IPS-15b (cell line): ENCODE measurements around the gene MAPKAPK2.
"Not testable (repeated sequence)": the region's sequence is repeated elsewhere in the genome, so short reads cannot be mapped to it uniquely, and the experiment has no call there.

Experiments used
- H3K27me3 ChIP-seq: one replicate; pipeline ENCODE4 v1.6.1; 2013; ENCODE audit warnings: low read length; ENCODE audit not compliant: control insufficient read depth, insufficient read depth
- H3K36me3 ChIP-seq: one replicate; pipeline ENCODE4 v1.6.1; 2013; ENCODE audit warnings: low read length; ENCODE audit not compliant: control insufficient read depth, insufficient read depth
- H3K4me1 ChIP-seq: one replicate; pipeline ENCODE4 v1.6.1; 2013; ENCODE audit warnings: mild to moderate bottlenecking, low read length; ENCODE audit not compliant: control insufficient read depth, insufficient read depth
- H3K4me3 ChIP-seq: one replicate; pipeline ENCODE4 v1.5.1; 2013; ENCODE audit warnings: low read depth, low read length
- H3K9ac ChIP-seq: one replicate; pipeline ENCODE4 v1.6.1; 2013; ENCODE audit warnings: low read depth, mild to moderate bottlenecking, low read length
- H3K9me3 ChIP-seq: one replicate; pipeline ENCODE4 v1.6.1; 2013; ENCODE audit warnings: mild to moderate bottlenecking, low read length; ENCODE audit not compliant: control insufficient read depth, insufficient read depth

The MAPKAPK2 gene

GRCh38 chr1:206684478-206685333, at the start of gene MAPKAPK2:
TSS of gene MAPKAPK2 (plus strand) at chr1:206684905. CDS start at chr1:206685230, 325 bp downstream.
- peaks cover 33% of the 10 kb centered on the region for H3K4me1 ChIP-seq
- H3K4me3 ChIP-seq, result peak within 1 kb of the TSS; percentile 95
- H3K9ac ChIP-seq, result peak within 1 kb of the TSS; percentile 90
- H3K27me3 ChIP-seq, result peaks cover 30% of the 10 kb centered on the region
- H3K9me3 ChIP-seq, result no peaks in the 10 kb centered on the region
- H3K36me3 ChIP-seq, result no peaks in the 10 kb centered on the region

DNA sequence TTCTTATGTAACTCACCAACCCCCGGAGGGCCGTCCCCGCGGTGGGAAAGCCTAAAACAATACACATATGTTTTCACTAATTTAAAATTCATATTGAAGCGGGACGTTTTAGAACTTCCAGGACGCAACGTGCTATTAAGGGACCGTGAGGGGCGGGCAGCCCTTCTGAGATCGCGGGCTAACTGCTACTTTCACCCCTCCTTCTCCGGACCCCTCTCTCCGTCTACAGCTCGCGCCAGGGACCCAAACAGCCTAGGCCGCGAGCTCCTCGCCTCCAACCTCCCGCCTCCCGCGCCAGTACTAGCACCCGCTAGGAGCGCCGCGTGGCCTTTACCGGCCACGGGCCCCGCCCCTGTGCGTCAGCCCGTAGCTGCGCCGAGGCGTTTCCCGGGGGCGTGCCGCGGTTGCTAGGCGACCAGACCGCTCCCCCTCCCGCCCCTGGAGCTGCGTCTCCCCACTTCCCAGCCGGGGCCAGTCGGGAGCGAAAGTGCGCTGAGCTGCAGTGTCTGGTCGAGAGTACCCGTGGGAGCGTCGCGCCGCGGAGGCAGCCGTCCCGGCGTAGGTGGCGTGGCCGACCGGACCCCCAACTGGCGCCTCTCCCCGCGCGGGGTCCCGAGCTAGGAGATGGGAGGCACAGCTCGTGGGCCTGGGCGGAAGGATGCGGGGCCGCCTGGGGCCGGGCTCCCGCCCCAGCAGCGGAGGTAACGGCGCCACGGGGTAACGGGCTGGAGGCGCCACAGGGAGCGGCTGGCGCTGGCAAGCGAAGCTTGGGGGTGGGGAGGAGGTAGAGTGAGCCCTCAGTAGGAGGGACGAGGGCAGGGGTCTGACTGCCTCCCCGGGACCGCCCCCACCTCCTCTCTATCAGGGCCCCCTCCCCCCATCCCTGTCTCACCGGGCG, 49.4 kb upstream of the MAPKAPK2 start, which contains the start of gene DYRK3:
Gene DYRK3, plus strand, starts transcription at position 457 of the 898 bp plus-strand sequence. Its CDS starts 168 bp downstream, at position 625.
- H3K36me3 ChIP-seq, result no peaks in the 10 kb centered on the region
- H3K4me3 ChIP-seq, result peak within 1 kb of the TSS; percentile 83
- peaks cover 28% of the 10 kb centered on the region for H3K27me3 ChIP-seq
- H3K9ac ChIP-seq, result peak within 1 kb of the TSS; percentile 50
- H3K4me1 ChIP-seq, result peaks cover 19% of the 10 kb centered on the region
- H3K9me3 ChIP-seq, result no peaks in the 10 kb centered on the region

- Histone ChIP-seq H3K9ac (peak overlapping the region; percentile 50), H3K9me3 (no peaks in the 10 kb centered on the region)
These were observed 48.7 kb upstream of the MAPKAPK2 start for GRCh38 chr1:206635978-206636345.

GRCh38 chr1:206636671-206637070, 48.0 kb upstream of the MAPKAPK2 start:
- Histone ChIP-seq H3K9ac (no peak overlapping the region), H3K4me1 (peaks cover 17% of the 10 kb centered on the region), H3K27me3 (peaks cover 28% of the 10 kb centered on the region), H3K9me3 (no peaks in the 10 kb centered on the region), H3K4me3 (no peak overlapping the region), H3K36me3 (no peaks in the 10 kb centered on the region)

More at GRCh38 chr1:206635978-206636345, 48.7 kb upstream of the MAPKAPK2 start:
- Histone ChIP-seq H3K36me3 (no peaks in the 10 kb centered on the region), H3K4me3 (peak overlapping the region; percentile 83), H3K27me3 (peaks cover 28% of the 10 kb centered on the region), H3K4me1 (peaks cover 19% of the 10 kb centered on the region)

DNA sequence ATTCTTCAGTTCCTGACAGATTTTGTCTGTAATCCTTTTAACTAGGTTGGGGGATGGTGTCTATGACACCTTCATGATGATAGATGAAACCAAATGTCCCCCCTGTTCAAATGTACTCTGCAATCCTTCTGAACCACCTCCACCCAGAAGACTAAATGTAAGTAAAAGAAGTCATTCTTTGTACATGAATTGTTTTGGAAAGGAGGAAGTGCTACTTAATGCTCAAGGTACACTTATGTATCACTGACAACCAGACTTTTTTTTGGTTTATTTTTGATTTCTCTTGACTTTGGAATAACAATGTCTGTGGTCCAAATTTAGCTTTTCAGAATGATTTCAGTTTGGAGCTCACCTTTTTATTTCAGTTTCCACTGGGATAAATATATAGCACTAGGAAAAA, 47.1 kb upstream of the MAPKAPK2 start:
- no peaks in the 10 kb centered on the region for H3K9me3 ChIP-seq
- H3K9ac ChIP-seq, result no peak overlapping the region
- no peak overlapping the region for H3K4me3 ChIP-seq
- H3K36me3 ChIP-seq, result no peaks in the 10 kb centered on the region
- peaks cover 22% of the 10 kb centered on the region for H3K27me3 ChIP-seq
- peaks cover 17% of the 10 kb centered on the region for H3K4me1 ChIP-seq

DNA sequence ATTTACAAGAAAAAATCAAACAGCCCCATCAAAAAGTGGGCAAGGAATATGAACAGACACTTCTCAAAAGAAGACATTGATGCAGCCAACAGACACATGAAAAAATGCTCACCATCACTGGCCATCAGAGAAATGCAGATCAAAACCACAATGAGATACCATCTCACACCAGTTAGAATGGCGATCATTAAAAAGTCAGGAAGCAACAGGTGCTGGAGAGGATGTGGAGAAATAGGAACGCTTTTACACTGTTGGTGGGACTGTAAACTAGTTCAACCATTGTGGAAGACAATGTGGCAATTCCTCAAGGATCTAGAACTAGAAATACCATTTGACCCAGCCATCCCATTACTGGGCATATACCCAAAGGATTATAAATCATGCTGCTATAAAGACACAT, 42.6 kb upstream of the MAPKAPK2 start:
- not testable (repeated sequence) for H3K4me3 ChIP-seq, H3K9me3 ChIP-seq, H3K4me1 ChIP-seq, H3K36me3 ChIP-seq, H3K9ac ChIP-seq, H3K27me3 ChIP-seq

- Histone ChIP-seq H3K4me1 (peaks cover 2% of the 10 kb centered on the region), H3K4me3 (no peak overlapping the region), H3K36me3 (no peaks in the 10 kb centered on the region), H3K9ac (no peak overlapping the region), H3K9me3 (no peaks in the 10 kb centered on the region), H3K27me3 (no peaks in the 10 kb centered on the region)
These were observed 41.5 kb upstream of the MAPKAPK2 start for GRCh38 chr1:206643118-206643698.

DNA sequence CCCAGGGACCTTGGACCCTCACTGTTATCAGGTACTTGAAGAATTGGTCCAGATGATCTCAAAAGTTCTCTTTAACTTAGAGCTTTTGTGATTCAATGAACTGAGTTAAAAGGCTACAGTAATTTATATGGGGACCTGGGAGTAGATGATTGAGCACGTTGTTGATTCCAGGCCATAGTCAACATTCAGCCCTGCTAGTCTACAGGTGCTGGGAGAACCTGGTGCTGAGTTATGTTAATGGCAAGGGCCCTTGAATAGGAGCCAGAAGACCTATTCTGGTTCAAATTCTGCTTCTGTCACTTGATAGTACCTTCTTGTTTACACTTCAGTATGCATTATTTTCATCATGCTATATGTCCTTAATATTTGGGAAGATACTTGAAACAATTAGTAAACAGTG, 38.2 kb upstream of the MAPKAPK2 start:
- Histone ChIP-seq H3K4me1 (peaks cover 2% of the 10 kb centered on the region), H3K27me3 (peaks cover 3% of the 10 kb centered on the region), H3K4me3 (no peak overlapping the region), H3K36me3 (no peaks in the 10 kb centered on the region), H3K9ac (no peak overlapping the region), H3K9me3 (no peaks in the 10 kb centered on the region)

DNA sequence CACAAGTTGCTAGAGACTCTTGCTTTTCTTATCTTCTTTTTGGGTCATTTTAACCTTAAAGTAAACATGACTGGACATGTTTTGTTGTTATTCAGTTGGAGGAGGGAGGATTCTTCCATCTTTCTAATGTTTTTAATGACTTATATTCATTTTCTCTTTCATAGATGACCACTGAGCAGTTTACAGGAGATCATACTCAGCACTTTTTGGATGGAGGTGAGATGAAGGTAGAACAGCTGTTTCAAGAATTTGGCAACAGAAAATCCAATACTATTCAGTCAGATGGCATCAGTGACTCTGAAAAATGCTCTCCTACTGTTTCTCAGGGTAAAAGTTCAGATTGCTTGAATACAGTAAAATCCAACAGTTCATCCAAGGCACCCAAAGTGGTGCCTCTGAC, 37.5 kb upstream of the MAPKAPK2 start:
- H3K4me1 ChIP-seq, result peaks cover 2% of the 10 kb centered on the region
- no peaks in the 10 kb centered on the region for H3K9me3 ChIP-seq
- H3K27me3 ChIP-seq, result peaks cover 3% of the 10 kb centered on the region
- no peaks in the 10 kb centered on the region for H3K36me3 ChIP-seq
- H3K9ac ChIP-seq, result no peak overlapping the region
- no peak overlapping the region for H3K4me3 ChIP-seq

GRCh38 chr1:206649261-206649921, 35.3 kb upstream of the MAPKAPK2 start:
- H3K9ac ChIP-seq, result no peak overlapping the region
- no peaks in the 10 kb centered on the region for H3K9me3 ChIP-seq
- H3K36me3 ChIP-seq, result no peaks in the 10 kb centered on the region
- H3K4me1 ChIP-seq, result peaks cover 2% of the 10 kb centered on the region
- peaks cover 3% of the 10 kb centered on the region for H3K27me3 ChIP-seq
- H3K4me3 ChIP-seq, result no peak overlapping the region

GRCh38 chr1:206651014-206651413, 33.7 kb upstream of the MAPKAPK2 start:
- no peaks in the 10 kb centered on the region for H3K9me3 ChIP-seq
- no peak overlapping the region for H3K9ac ChIP-seq
- peaks cover 2% of the 10 kb centered on the region for H3K4me1 ChIP-seq
- no peaks in the 10 kb centered on the region for H3K36me3 ChIP-seq
- peaks cover 3% of the 10 kb centered on the region for H3K27me3 ChIP-seq
- H3K4me3 ChIP-seq, result no peak overlapping the region
